ENCODE results near the gene DOHH. TPM values are rescaled to one million over a fixed set of nuclear protein-coding genes. Genes with fewer than 3 reads are reported as not detected.

The DOHH gene
- total RNA-seq, 1 donor from 2014 or later, result 12.2 TPM

DNA sequence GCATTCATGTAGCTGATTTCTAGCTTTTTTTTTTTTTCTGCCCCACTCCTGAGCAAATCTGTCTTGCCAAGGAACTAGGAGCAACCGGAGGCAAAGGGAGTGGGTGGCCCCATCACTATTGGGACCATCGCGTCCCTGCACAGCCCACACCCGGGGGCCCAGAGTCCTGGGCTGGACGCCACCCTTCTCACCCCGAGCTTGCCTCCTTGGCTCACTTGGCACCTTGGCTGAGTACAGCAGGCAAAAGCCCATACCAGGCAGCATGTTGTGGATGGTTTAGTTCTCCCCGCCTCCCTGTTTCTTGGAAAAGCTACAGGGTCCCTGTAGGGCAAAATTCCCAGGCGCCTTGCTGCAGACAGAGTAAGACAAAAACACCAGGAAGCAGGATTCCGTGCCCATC, 33.8 kb downstream of the DOHH start:
- Histone ChIP-seq H3K27me3 (no peaks in the 10 kb centered on the region), H3K9me3 (no peaks in the 10 kb centered on the region), H3K4me1 (no peaks in the 10 kb centered on the region), H3K27ac (peak overlapping the region; percentile 30), H3K4me3 (no peak overlapping the region), H3K36me3 (peaks cover 21% of the 10 kb centered on the region)
- DNase-seq (no peak), ATAC-seq (no peak)
- TF ChIP-seq, protein P1, sequence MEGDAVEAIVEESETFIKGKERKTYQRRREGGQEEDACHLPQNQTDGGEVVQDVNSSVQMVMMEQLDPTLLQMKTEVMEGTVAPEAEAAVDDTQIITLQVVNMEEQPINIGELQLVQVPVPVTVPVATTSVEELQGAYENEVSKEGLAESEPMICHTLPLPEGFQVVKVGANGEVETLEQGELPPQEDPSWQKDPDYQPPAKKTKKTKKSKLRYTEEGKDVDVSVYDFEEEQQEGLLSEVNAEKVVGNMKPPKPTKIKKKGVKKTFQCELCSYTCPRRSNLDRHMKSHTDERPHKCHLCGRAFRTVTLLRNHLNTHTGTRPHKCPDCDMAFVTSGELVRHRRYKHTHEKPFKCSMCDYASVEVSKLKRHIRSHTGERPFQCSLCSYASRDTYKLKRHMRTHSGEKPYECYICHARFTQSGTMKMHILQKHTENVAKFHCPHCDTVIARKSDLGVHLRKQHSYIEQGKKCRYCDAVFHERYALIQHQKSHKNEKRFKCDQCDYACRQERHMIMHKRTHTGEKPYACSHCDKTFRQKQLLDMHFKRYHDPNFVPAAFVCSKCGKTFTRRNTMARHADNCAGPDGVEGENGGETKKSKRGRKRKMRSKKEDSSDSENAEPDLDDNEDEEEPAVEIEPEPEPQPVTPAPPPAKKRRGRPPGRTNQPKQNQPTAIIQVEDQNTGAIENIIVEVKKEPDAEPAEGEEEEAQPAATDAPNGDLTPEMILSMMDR (IDR thresholded peaks at IDR 0.05), result no peak
- intact Hi-C loops (cut with DNase I), result no loop called here

DNA sequence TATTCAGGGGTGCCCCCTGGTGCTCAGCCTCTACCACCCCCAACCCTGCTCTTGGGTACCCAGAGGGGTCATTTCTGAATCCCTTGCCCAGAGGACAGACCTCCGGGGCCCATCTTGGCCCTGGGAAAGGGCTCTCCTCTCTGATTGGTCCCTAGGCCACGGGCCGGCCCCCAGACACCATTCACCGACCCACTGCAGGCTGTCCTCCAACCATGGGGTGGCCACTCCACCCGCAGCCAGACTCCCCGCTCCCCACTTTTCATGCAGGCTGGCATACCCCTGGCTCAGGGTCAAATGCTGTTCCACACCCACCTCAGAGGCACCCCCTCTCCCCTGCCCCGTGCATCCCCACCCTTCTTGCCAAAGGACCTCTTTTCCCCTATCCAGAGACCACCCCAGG, 34.9 kb downstream of the DOHH start:
- H3K9me3 ChIP-seq, result no peaks in the 10 kb centered on the region
- H3K27me3 ChIP-seq, result no peaks in the 10 kb centered on the region
- DNase-seq, result no peak
- H3K36me3 ChIP-seq, result peaks cover 25% of the 10 kb centered on the region
- no peak for ATAC-seq
- H3K4me1 ChIP-seq, result no peaks in the 10 kb centered on the region
- no peak overlapping the region for H3K4me3 ChIP-seq
- intact Hi-C loops (cut with DNase I), result no loop called here
- TF ChIP-seq, protein P1 (IDR thresholded peaks at IDR 0.05), result no peak
- no peak overlapping the region for H3K27ac ChIP-seq

DNA sequence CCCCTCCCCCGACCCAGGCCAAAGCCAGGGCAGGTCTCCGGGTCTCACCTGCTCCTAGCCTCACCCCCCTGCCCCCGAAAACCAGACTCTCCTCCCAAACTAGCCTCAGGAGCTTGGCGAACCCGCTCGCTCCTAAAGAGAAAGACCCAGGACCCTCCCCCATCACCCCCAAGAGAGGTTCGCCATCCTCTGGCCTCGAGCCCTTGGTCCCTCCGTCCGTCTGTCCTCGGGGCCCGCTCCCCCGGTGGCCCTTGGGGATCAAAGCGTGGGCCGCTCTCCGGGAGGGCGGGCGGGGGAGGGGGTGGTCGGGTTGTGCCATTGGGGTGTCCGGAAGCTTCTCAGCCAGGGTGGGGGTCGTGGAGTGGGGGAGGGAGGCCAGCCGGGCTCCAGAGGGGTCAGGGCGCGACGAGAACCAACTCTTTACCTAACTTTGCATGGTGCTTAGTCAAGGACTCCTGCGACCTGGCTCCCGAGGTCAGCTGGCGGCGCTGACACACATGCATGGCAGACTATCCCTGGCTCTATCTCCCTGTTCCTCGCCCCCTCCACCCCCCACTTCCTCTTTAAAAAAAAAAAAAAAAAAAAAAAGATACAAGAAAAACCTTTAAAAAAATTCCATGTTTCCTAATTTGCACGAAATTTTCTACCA, 35.8 kb downstream of the DOHH start:
- intact Hi-C loops (cut with DNase I), result no loop called here

DNA sequence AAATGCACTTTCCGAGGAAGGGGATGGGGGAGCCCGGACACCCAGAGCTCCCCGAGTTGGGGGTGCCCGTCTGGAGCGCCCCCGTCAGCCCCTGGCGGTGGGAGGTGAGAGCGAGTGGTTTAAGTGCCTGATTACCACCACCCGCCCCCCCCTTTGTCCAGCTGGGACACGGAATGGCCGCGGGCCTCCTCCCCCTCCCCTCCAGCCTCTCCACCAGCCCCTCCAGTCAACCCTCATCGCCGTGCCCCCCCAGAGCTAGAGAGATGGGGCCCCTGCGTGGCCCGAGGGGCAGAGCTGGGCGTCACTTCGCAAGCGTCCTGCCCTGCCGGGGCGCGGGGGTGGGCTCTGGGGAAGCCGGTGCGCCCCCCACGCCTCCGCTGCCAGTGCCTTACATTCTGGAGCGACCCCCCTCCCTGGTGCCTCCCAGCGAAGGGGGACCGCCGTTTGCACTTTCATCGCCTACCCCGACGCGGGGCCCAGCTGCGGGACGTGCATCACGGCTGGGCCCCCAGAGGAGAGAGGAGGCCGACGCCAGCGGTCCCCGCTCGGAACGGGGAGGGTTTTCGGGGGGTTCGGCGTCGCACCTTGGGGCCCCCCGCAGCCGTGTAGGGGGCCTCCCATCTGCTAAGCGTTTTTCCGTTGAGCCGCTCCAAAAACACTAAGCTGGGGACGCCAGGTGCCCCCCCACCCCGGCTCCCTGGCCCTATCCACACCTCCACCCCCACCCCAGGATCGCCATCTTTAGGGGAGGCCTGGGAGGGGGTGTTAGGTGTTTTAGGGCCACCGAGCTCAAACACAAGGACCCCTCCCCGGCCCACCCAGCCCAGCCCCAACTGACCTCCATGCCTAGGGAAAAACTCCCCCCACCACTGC, 36.5 kb downstream of the DOHH start:
- H3K27me3 ChIP-seq, result no peaks in the 10 kb centered on the region
- H3K36me3 ChIP-seq, result peaks cover 35% of the 10 kb centered on the region
- H3K4me1 ChIP-seq, result peaks cover 9% of the 10 kb centered on the region
- no peak overlapping the region for H3K4me3 ChIP-seq
- TF ChIP-seq, protein P1 (IDR thresholded peaks at IDR 0.05), result no peak
- intact Hi-C loops (cut with DNase I), result no loop called here
- DNase-seq (no peak), ATAC-seq (no peak)
- H3K27ac ChIP-seq, result no peak overlapping the region
- no peaks in the 10 kb centered on the region for H3K9me3 ChIP-seq

More for the DNA sequence above, 35.8 kb downstream of the DOHH start:
- Histone ChIP-seq H3K27ac (no peak overlapping the region), H3K4me3 (no peak overlapping the region), H3K9me3 (no peaks in the 10 kb centered on the region), H3K27me3 (no peaks in the 10 kb centered on the region), H3K36me3 (peaks cover 34% of the 10 kb centered on the region), H3K4me1 (peaks cover 3% of the 10 kb centered on the region)
- TF ChIP-seq, protein P1 (IDR thresholded peaks at IDR 0.05), result no peak
- peak; percentile 66 for DNase-seq
- no peak for ATAC-seq

DNA sequence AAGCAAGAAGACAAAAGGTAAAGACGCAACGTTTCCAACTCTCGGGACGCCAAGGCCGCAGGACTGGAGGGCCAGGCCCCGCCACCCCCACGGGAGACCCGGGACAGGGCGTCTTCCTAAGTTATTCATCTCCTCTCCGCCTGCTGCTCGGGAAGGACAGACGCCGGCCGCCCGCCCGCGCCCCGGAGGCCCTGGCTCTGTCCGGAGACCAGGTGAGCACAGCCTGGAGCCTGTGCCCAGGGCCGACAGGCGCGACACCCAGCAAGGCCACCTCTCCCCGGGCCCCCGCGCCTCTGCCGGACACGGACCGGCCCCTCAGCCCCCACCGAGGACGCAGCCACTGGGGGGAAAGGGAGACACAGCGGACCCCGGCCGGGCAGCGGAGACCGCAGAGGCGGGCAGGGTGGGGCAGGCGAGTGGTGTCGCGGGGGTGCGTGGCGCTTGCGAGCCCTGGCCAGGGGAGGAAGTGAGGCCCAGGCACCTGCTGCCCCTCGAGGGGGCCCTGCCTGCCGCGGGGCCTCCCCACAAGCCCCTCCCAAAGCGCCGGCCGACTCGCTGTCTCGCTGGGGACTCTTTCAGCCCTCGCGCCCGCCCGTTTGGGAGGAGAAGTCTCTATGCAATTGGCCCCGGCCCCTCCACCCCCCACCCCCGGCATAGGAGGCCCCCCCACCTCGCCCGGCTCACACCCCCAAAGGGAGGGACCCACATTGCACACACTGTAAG, 37.3 kb downstream of the DOHH start:
- peaks cover 17% of the 10 kb centered on the region for H3K4me1 ChIP-seq
- intact Hi-C loops (cut with DNase I), result no loop called here
- no peaks in the 10 kb centered on the region for H3K27me3 ChIP-seq
- no peak overlapping the region for H3K27ac ChIP-seq
- DNase-seq, result no peak
- no peak overlapping the region for H3K4me3 ChIP-seq
- TF ChIP-seq, protein P1 (IDR thresholded peaks at IDR 0.05), result no peak
- ATAC-seq, result no peak
- no peaks in the 10 kb centered on the region for H3K9me3 ChIP-seq
- peaks cover 35% of the 10 kb centered on the region for H3K36me3 ChIP-seq

All from upper lobe of right lung (tissue), 1 donor.